ENCODE data around the gene SLFN11. TPM values are rescaled to one million over a fixed set of nuclear protein-coding genes. Genes with fewer than 3 reads are reported as not detected.
A peak's percentile ranks its signal among the peaks of the same experiment; 100 is the strongest.

SLFN11 gene
- total RNA-seq, 1 experiment from 2014 or later, result 0.90 TPM

GRCh38 chr17:35338230-35338629 is 35.2 kb downstream of the SLFN11 start:
- peaks cover 4 to 20% (median 7%) of the 10 kb centered on the region in 3 experiments; a peak in 6 of 7 replicates for H3K36me3 Mint-ChIP-seq (ENCODE audit: insufficient read depth in 1 of 3, low read depth in 3 of 3)
- H3K4me1 ChIP-seq (ENCODE audit: insufficient read depth, low read length), result no peaks in the 10 kb centered on the region; the same call in 1 of the 2 replicates
- peaks cover 0 to 6% of the 10 kb centered on the region in 2 experiments; a peak in 2 of 4 replicates for H3K4me1 Mint-ChIP-seq
- no peak overlapping the region for H3K56ac ChIP-seq (ENCODE audit: insufficient read length, low read depth, low read length)
- H3K79me2 ChIP-seq (ENCODE audit: insufficient read depth, low read length), result no peaks in the 10 kb centered on the region
- no peak overlapping the region for H3K4me3 Mint-ChIP-seq
- no CpG with 5 or more reads among the region's 2 CpGs for whole genome bisulfite sequencing (ENCODE audit: extremely low coverage, insufficient read length, low lambda C conversion rate)
- H3T11ph ChIP-seq (ENCODE audit: low read length), result no peak overlapping the region
- no peaks in the 10 kb centered on the region for H3K79me1 ChIP-seq (ENCODE audit: insufficient read depth, low read depth, low read length, poor library complexity, severe bottlenecking)
- peak overlapping the region in 1 of 3 experiments; percentile 76; a peak in 1 of 7 replicates for H3K27ac Mint-ChIP-seq
- no peak overlapping the region for H2AK5ac ChIP-seq (ENCODE audit: insufficient read length, low read length)
- H2BK15ac ChIP-seq (ENCODE audit: low read depth, low read length), result no peak overlapping the region
- H3K9me3 Mint-ChIP-seq, result peaks cover 14 to 31% of the 10 kb centered on the region in 2 experiments
- TF ChIP-seq CTCF (conservative IDR thresholded peaks at IDR 0.05), result no peak
- H2AFZ ChIP-seq (ENCODE audit: low read length), result no peak overlapping the region
- no peak overlapping the region for H2BK12ac ChIP-seq (ENCODE audit: insufficient read length, low read depth, low read length)
- H3K4me2 ChIP-seq (ENCODE audit: insufficient read depth, insufficient read length, low read length), result no peak overlapping the region
- H3K4ac ChIP-seq (ENCODE audit: low read depth, low read length), result no peak overlapping the region
- no peak overlapping the region for H2BK20ac ChIP-seq (ENCODE audit: low read depth, low read length, poor library complexity, severe bottlenecking)
- no peak overlapping the region for H4K91ac ChIP-seq (ENCODE audit: insufficient read length, low read depth, low read length)
- no peak overlapping the region for H4K8ac ChIP-seq (replicated peaks; ENCODE audit: insufficient read length, low read depth, low read length)
- no peak overlapping the region for H3K9ac ChIP-seq (ENCODE audit: extremely low read depth, insufficient read length, low read length)
- H3K23ac ChIP-seq (ENCODE audit: insufficient read length, low read depth, low read length), result no peak overlapping the region
- no peak overlapping the region for H3K14ac ChIP-seq (ENCODE audit: insufficient read depth, low read length)
- H3K9me3 ChIP-seq (ENCODE audit: control insufficient read depth, low read depth, low read length), result no peaks in the 10 kb centered on the region
- no peaks in the 10 kb centered on the region for H3K27me3 ChIP-seq (ENCODE audit: insufficient read depth, low read length)
- no peak overlapping the region for H4K5ac ChIP-seq (ENCODE audit: insufficient read length, low read depth, low read length)
- H2BK120ac ChIP-seq (ENCODE audit: low read depth, low read length, poor library complexity, severe bottlenecking), result no peak overlapping the region
- no peak overlapping the region for H2BK5ac ChIP-seq (ENCODE audit: insufficient read length, low read length)
- no peaks in the 10 kb centered on the region for H3K23me2 ChIP-seq (ENCODE audit: insufficient read length, low read depth, low read length, poor library complexity, severe bottlenecking)
- no peak overlapping the region for H3K18ac ChIP-seq (ENCODE audit: insufficient read length, low read depth, low read length)
- H3K27me3 Mint-ChIP-seq (ENCODE audit: low read depth), result peaks cover 20% of the 10 kb centered on the region
- DNase-seq, result no peak
- no peaks in the 10 kb centered on the region for H4K20me1 ChIP-seq (ENCODE audit: control insufficient read depth, insufficient read depth, insufficient read length)
- no peak overlapping the region for H3K27ac ChIP-seq (ENCODE audit: insufficient read length, low read depth, low read length)

Measured in H9 (cell line).